GM12873 (cell line): Measurements from ENCODE around the gene PIGU.

Source experiments
- TF ChIP-seq, protein P1 (sequence below): IDR thresholded peaks from 2 replicates; pipeline ENCODE4 v1.5.1; 2012; ENCODE audit warnings: low read depth, mild to moderate bottlenecking, moderate library complexity, low read length, control low read depth; ENCODE audit not compliant: insufficient read depth; ENCODE audit errors: missing control alignments

The PIGU gene

DNA sequence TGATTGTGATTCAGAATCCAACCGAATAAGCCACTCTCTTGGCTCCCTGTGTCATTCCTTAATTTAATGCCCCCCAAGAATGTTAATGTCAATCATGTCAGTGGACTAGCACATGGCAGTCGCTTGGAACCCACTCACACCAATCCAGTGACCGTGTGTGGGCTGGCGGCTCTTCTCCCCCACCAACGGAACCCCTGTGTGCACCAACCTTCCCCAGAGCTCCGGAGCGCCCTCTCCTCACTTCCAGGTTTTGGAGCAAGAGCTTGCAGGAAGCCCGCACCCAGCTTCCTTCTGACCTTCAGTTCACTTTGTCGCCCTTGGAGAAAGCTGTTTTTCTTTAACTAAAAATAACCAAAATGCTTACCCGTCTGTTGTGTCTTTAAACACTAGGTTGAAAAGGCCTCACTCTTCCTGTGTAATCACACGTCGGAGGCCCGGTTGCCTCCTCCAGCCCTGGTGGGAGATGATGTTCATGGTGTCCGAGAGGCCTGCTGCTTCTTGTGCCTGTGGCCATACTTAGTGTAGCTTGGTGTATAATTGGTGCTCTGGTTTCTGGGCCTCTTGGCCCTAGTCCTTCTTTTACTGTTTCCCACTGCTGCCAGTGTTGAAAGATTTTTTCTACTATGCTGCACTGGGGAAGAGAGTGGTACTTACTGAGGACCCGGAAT lies 136.2 kb downstream of the PIGU start:
- TF ChIP-seq, protein P1, sequence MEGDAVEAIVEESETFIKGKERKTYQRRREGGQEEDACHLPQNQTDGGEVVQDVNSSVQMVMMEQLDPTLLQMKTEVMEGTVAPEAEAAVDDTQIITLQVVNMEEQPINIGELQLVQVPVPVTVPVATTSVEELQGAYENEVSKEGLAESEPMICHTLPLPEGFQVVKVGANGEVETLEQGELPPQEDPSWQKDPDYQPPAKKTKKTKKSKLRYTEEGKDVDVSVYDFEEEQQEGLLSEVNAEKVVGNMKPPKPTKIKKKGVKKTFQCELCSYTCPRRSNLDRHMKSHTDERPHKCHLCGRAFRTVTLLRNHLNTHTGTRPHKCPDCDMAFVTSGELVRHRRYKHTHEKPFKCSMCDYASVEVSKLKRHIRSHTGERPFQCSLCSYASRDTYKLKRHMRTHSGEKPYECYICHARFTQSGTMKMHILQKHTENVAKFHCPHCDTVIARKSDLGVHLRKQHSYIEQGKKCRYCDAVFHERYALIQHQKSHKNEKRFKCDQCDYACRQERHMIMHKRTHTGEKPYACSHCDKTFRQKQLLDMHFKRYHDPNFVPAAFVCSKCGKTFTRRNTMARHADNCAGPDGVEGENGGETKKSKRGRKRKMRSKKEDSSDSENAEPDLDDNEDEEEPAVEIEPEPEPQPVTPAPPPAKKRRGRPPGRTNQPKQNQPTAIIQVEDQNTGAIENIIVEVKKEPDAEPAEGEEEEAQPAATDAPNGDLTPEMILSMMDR, result no peak

DNA sequence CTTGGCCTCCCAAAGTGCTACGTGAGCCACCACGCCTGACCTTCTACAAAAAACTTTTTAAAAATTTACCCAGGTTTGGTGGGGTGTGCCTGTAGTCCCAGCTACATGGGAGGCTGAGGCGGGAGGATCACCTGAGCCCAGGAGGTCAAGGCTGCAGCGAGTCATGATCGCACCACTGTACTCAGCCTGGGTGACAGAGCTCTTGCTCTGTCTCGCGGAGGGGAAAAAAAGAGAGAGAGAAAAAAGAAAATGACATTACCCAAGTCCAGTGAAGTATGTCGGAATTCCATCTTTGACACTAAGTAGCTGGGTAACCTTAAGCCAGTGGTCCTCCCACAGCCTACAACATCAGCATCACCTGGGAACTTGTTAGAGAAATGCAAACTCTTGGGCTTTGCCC lies 137.1 kb downstream of the PIGU start:
- TF ChIP-seq, protein P1, result no peak

DNA sequence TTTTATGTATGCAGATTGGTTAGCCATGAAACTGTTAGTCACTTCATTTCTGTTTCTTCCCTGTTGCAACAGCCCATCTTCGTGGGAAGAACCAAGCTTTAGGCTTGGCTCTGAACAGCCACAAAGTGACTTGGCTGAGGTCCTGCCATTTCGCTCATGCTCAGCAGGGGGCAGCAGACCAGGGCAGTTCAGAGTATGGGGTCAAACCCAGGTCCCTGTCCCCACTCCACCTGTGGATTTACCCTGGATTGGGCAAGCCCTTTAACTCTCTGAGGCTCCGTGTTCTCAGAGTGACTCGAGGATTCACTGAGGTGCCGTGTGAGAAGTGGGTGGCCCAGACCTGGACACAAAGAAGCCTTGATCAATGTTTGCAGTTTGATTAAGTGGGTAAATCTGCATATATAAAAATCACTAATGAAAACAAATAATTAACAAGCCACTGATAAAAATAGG lies 138.2 kb downstream of the PIGU start:
- TF ChIP-seq, protein P1, result peak; percentile 93

DNA sequence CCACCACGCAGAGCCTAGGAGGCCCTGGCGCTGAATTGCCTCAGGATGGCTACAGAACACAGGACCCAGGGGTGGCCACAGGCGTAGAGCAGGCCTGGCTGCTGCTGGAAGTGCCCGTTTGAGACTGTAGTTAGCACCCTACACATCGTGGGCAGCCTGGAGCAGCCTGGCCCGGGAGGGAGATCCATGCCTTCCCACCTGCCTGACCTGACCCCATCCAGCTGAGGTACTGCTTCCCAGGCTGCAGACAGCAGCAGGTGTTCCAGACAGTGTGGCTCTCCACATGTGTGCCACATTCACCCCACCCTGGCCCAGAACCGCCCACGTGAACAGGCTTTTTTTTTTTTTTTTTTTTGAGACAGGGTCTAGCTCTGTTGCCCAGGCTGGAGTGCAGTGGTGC lies 139.2 kb downstream of the PIGU start:
- TF ChIP-seq, protein P1, result no peak

DNA sequence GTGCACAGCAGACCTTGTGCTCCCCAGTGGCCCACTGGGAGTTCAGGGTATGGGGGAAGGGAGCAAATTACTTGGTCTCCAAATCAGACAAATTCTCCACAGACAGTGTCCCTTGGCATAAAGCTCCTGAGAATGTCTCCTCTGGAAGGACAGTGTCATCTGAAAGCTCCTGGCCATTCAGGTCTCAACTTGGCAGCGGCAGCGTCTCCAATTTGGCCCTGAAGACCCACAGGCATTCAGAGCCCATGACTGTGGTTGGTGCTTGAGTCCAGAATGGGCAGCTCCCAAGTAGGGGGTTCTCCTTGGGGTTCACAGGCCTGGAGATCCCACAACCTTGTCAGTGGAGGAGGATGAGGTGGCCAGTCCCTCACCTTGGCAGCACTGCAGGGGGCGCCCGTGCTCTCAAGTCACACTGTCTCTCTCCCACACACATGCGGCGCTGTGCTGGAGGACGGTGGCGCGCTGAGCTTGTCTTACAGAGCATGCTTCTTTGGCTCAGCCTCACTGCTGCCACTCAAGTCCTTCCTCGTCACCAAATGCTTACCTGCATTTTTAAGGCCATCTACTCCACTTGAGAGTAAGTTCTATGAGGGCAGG lies 140.0 kb downstream of the PIGU start:
- TF ChIP-seq, protein P1, result peak; percentile 74

DNA sequence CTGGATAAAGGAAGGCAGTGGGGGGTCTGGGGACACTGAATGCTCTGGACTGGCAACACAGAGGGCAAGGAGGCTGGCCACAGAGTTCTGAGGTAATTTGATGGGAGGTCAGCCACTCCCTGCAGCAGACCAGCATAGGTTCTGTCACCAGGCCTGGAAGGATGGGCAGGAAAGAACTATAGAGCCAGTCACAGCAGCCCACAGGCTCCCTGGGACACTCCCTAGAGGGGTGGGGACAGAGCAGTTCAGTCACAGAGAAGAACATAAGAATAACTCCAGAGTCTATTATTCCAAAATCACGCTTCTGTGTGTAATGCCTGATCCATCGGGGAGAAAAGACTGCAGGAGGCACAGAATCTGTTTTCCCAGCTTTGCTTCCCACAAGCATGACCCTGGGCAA lies 141.0 kb downstream of the PIGU start:
- TF ChIP-seq, protein P1, result no peak

DNA sequence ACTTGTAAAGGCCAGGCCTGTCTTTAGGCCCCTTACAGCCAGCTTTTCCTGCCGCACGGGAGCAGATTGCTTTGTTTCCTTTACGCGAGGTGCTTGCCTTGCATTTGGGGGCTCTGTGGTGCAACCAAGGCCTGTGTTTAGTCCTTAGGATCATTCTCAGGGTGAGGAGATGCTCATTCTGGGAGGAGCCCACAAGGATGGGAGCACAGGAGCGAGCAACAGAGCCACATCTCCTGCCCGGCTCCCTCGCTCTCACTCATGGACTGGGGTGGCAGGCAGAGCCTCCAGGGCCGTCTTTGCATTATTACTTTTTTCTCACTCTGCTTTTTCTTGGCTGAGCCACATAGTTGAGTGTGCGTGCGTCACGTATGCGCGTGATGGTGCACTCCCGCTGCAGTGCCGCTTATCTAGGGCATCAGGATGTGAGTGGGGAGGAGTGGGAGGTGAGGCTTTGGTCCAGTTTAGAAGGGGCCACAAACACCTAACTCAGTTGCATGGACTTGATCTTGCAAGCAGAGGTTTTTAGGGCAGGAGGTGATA lies 141.5 kb downstream of the PIGU start:
- TF ChIP-seq, protein P1, result no peak
